GM18868 (cell line): ENCODE measurements around the gene SLC26A3.
A peak's percentile ranks its signal among the peaks of the same experiment; 100 is the strongest.

Experiments
- ATAC-seq: cut with Tn5 transposase; IDR thresholded peaks from one replicate; pipeline ENCODE4 v1.9.1; 2021; ENCODE audit warnings: mild to moderate bottlenecking, moderate library complexity; ENCODE audit not compliant: unreplicated experiment

Gene SLC26A3

DNA sequence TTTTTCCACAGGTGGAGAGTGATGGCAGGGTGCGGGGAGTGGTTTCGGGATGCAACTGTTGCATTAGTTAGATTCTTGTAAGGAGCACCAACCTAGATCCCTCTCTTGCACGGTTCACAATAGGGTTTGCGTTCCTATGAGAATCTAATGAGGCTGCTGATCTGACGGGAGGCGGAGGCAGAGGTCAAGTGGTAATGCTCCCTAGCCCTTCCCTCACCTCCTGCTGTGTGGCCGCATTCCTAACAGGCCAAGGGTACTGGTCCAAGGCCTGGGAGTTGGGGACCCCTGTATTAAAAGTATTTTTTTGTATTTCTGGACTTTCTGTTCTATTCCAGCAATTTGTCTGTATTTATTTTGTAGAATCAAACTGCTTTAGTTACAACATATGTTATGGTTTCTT lies 51.9 kb downstream of the SLC26A3 start:
- ATAC-seq, result no peak

DNA sequence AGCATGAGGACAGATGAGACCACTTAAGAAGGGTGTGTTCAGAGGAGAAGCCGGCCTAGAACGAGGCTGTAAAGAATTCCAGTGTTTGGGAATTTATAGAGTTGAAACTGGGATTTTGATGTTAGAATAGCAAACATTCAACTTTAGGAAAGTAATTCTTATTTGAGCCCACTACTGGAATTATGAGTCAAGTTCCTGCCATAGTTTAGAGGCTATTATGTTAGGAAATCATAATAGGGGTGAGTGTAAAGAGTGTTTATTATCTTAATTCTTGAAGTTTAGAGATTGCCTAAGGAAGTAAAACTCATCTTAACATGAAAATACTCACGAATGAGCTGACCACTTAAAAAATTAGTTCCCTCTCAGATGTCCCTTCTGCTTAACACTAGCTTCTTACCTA lies 57.0 kb downstream of the SLC26A3 start:
- no peak for ATAC-seq

DNA sequence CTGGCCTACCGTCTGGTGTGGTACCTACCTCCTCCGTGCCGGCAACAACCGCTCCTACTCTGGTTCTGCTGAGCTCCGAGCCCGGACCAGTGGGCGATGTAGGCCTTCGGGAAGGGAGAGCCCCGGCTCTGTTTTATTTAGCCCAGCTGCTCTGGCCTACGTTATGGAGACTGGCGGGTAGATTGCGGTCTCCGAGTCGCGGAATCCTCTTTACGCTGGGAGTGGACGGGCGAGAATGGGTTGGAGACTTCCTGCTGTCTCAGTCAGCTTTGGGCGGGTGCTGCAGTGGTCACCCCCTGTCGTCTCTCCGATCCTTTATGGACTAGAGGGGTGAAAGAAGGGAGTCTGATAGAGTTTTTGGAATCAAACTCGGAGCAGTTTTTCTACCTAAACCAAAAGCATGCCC lies 58.7 kb downstream of the SLC26A3 start:
- peak; percentile 32 for ATAC-seq

DNA sequence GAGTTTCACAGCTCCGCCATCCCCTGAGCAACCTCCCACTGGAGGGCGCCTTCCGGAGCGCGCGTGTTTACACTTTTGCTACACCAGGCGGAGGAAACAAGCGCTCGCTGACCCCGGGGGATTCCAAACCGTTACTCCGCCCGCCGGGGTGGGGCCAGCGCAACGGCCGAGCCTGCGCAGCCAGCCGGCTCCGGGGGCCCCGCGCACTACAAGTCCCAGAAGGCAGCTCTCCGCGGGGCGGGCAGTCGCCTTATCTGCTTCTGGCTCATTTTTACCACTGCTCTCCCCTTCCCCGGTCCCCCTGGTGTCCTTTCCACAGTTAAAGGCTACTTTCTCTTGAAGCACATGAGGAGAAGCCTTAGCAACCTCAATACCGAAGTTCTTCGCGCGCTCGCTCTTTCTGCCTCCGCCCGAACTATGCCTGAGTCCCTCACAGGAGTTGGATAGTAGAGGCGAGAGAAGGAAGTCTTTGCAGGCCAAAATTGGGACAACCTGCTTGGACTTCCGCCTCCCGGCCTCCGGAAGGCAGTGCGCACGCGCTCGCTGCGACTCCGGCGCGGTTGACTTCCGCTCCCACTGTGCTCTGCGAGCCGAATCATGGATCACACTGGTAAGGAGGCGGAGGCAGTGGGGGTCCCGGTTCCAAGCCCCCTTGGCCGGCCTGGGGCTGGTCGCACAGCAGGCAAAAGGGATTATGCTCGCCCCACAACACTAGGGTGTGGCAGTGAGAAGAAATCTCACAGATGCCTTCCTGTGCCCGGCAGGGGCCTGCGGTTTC lies 59.3 kb downstream of the SLC26A3 start, which contains the start of gene CBLL1:
CBLL1 (plus strand) TSS at position 576 of the 778 bp plus-strand sequence; CDS start at position 598, 22 bp downstream.
- ATAC-seq, result peak; percentile 89

DNA sequence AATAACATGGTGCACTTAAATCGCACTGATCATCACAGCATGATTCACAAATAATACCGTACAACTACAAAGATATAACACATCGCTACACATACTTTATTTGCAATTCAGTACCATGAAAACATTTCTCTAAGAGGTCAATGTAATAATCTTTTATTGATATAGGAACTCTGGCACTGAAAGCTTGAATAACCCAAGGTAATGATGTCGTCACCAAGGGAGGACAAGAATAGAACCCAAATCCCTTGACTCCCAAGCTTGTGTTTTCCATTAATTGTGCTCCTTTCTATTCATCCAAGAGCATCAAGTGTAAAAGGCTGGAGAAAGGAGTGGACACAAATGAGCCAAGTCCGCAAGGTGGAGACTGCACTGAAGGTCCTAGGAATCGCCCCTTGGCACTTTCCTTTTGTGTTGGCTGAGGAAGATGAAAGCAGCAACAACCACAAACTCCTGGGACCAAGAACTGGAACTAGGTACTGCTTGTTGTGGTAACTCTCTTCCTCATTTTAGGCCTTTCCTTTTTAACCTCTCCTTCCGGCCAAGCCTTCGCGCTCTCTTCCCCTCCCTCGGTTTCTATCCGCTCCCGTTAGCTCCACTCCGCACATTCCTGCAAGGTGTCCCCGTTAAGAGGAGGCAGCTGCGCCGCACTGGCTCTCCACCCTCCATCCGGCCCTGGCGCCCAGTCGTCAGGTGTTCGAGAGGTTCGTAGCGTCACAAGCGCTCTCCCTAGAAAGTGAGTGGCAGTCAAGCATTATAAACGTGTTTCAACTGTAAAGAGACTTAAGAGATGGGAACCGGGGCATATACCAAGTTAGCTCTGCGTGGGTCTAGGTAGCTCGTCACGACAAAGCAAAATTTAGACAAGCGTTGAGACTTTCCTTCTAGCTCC lies 60.1 kb downstream of the SLC26A3 start:
- ATAC-seq, result peak; percentile 36

DNA sequence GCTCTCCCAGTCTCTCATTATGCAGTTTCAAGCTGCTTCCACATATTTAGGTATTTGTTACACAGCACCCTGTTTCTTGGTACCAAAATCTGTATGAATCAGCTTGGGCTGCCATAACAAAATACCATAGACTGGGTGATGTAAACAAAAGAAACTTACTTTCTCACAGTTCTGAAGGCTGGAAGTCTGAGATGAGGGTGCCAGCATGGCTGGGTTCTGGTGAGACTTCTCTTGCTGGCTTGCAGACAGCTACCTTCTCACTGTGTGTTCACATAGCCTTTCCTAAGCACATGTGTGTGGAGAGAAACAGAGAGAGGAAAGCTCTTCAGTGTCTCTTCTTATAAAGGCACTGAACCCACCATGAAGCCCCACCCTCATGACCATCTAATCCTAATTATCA lies 74.7 kb downstream of the SLC26A3 start:
- ATAC-seq, result no peak

DNA sequence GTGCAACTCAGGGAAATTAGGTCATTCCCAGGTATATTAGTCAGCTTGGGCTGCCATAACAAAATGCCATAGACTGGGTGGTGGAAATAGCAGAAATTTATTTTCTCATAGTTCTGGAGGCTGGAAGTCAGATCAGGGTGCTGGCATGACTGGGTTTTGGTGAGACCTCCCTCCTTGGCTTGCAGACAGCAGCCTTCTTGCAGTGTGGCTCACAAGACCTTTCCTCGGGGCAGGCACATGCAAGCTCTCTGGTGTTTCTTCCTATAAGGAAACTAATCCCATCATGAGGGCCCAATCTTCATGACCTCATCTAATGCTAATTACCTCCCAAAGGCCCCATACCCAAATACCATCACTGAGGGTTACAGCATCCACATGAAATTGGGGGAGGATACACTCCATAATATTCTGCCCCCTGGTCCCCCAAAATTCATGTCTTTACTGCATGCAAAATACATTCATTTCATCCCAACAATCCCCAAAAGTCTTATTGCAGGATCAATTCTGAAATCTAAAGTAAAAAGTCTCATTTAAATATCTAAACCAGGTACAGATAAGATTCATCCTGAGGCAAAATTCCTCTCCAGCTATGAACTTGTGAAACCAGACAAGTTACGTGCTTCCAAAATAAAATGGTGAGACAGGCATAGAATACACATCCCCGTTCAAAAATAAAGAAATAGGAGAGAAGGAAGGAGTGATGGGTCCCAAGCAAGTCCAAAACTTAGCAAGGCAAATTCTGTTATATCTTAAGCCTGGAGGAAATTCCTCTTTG lies 76.5 kb downstream of the SLC26A3 start:
- no peak for ATAC-seq

DNA sequence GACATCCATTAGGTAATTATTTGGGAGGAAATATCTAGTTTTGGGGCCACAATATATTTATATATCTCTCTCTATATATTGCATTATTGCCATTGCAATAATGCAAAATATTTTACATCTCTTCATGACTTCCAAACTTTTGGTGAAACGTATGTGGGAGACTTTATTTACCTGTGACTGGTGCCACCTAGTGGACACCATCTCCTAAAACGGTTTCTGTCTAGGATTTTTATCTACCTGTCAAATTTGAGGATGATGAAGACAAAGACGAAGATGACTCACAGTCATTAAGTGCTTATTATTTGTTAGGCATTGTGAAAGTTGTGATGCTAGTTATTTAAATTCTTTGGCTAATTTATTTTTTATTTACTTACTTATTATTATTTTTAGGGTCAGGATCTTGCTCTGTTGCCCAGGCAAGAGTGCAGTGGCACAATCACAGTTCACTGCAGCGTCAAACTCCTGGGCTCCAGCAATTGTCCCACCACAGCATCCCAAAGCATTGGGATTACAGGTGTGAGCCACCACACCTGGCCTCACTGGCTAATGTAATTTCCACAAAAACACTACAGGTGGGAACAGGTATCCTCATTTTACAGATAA lies 77.8 kb downstream of the SLC26A3 start:
- ATAC-seq, result no peak

DNA sequence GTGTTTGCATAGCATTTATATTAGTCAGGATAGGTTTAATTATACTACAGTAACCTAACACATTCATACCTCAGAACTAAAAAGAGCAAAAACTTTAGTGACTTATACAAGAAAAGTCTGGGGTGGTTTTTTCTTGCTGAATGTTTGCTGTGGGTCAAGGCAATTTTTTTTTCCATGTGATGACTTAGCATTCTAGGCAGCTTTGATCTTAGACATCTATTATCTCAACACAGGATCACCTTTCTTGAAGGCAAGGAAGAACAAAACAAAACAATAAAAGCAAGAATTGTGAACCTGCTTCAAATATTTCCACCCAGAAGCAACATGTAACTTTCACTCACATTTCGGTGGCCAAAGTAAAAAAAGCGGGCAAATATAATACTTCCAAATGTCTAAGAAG lies 79.8 kb downstream of the SLC26A3 start:
- ATAC-seq, result no peak

DNA sequence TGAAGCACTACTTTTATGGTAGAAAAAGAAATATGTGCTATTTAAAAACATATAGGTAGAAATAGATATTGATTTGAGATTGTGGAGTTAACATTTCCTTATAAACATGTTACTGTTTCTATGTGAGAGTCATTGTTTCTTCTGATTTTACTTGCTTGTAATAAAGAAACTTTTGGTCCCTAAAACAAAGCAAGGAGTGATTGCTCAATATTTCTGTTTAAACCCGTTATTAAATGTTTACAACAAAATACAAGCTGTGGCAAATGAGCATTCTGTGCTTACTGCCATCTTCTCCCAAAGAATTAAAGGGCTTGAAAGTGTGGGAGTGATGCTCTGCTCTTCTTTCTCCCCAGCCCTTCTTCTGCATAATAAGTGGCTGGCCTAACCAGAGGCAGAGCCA lies 81.7 kb downstream of the SLC26A3 start:
- no peak for ATAC-seq

DNA sequence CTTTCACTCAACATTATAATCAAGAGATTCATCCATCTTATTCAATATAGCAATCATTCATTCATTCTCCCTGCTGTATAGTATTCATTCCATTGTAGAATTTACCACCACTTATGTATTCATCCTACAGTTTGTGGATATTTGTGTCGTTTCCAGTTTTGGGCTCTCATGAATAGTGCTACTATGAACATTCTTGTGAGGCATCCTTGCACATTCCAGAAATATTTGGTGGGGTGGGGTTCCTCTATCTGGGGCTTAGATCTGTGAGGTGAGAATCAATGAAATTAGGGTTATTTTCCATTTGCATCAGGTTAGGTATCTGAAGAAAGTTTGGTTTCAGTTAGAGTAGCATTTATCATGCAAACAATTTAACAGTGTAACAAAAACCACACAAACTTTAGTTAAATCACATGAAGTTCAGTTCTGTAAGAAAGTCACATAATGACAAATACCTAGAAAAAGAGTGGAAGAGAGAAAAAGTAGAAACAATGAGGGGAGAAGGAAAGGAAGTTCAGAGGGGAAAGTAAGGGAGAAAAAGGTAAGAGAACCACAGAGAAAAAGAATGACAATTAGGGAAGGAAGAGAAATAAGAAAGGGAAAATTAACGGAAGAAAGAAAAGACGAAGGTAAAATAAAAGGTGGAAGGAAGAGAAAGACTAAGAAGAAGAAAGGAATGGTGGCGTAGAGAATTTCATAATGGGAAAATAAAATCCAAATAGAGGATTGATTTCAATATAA lies 84.4 kb downstream of the SLC26A3 start:
- ATAC-seq, result no peak

DNA sequence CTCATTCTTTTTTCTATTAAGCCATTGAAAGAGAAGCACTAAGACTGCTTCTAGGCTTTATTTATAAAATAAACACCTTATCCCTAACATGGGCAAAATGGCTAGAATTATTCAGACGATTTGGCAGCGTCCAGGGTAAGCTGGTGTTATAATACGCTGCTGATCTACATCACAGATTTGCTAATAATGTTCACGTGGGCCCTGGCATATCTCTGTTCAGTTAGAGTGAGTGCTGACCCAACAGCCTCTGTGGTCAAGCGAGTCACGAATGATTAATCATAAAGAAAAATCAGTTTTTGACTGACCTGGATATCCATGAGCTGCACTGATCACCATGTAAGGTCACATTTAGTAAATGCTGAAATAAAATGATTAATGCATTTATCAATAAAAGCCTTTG lies 87.5 kb downstream of the SLC26A3 start:
- no peak for ATAC-seq
